Hepatocyte (in vitro differentiated cells): ENCODE data around the gene ANXA2. TPM values are rescaled to one million over a fixed set of nuclear protein-coding genes. Genes with fewer than 3 reads are reported as not detected.

Experiments
- DNase-seq: peaks from one replicate; pipeline ENCODE4 v3.0.0-alpha.2; 2016; ENCODE audit warnings: low spot score
- H2AFZ ChIP-seq: fragments of 200-600 bp; sonication (generic); 2 replicates; pipeline ENCODE4 v1.6.0; 2016; ENCODE audit warnings: antibody characterized with exemption, mild to moderate bottlenecking
- H3K27ac ChIP-seq: fragments of 200-600 bp; sonication (generic); 2 replicates; pipeline ENCODE4 v1.5.1; 2016; ENCODE audit warnings: mild to moderate bottlenecking
- H3K27me3 ChIP-seq: fragments of 200-600 bp; sonication (generic); 2 replicates; pipeline ENCODE4 v1.6.1; 2016
- H3K36me3 ChIP-seq: fragments of 200-600 bp; sonication (generic); replicated peaks from 2 replicates; pipeline ENCODE4 v1.5.1; 2016; ENCODE audit warnings: low read depth; ENCODE audit not compliant: insufficient read depth
- H3K4me1 ChIP-seq: fragments of 200-600 bp; sonication (generic); 2 replicates; pipeline ENCODE4 v1.5.1; 2016; ENCODE audit warnings: mild to moderate bottlenecking, moderate library complexity; ENCODE audit not compliant: insufficient read depth
- H3K4me2 ChIP-seq: fragments of 200-600 bp; sonication (generic); 2 replicates; pipeline ENCODE4 v1.6.0; 2016
- H3K4me3 ChIP-seq: fragments of 200-600 bp; sonication (generic); 2 replicates; pipeline ENCODE4 v1.5.1; 2016; ENCODE audit warnings: mild to moderate bottlenecking
- H3K79me2 ChIP-seq: fragments of 200-600 bp; sonication (generic); 2 replicates; pipeline ENCODE4 v1.6.0; 2017; ENCODE audit warnings: mild to moderate bottlenecking
- H3K9me2 ChIP-seq: fragments of 200-600 bp; sonication (generic); replicated peaks from 2 replicates; pipeline ENCODE4 v1.6.0; 2017; ENCODE audit warnings: mild to moderate bottlenecking; ENCODE audit not compliant: insufficient read depth
- H3K9me3 ChIP-seq: fragments of 200-600 bp; sonication (generic); 2 replicates; pipeline ENCODE4 v1.5.1; 2016; ENCODE audit warnings: low read depth, mild to moderate bottlenecking
- H4K20me1 ChIP-seq: fragments of 200-600 bp; sonication (generic); 2 replicates; pipeline ENCODE4 v1.6.0; 2016; ENCODE audit warnings: mild to moderate bottlenecking; ENCODE audit not compliant: insufficient read depth, poor library complexity, severe bottlenecking
- CTCF ChIP-seq: fragments of 200-600 bp; sonication (generic); IDR thresholded peaks from 2 replicates; pipeline ENCODE4 v1.5.1; 2016; ENCODE audit warnings: antibody characterized with exemption, mild to moderate bottlenecking; ENCODE audit not compliant: poor library complexity
- EZH2 ChIP-seq: fragments of 200-600 bp; sonication (generic); IDR thresholded peaks from 2 replicates; pipeline ENCODE4 v1.6.1; 2016; ENCODE audit warnings: antibody characterized with exemption, mild to moderate bottlenecking, borderline replicate concordance
- EZH2phosphoT487 ChIP-seq: fragments of 200-600 bp; sonication (generic); IDR thresholded peaks from one replicate; pipeline ENCODE4 v1.6.1; 2018; ENCODE audit warnings: antibody characterized with exemption, mild to moderate bottlenecking, low read depth, moderate library complexity; ENCODE audit not compliant: unreplicated experiment, severe bottlenecking
- WGBS: methylation state at CpG from one replicate; pipeline ENCODE4 v1.1.6; 2016; ENCODE audit warnings: low lambda C conversion rate; ENCODE audit errors: missing lambda C conversion rate; 5-methylcytosine and 5-hydroxymethylcytosine counted together
- polyA plus RNA-seq: library from polyadenylated mRNA; unstranded; fragments of >200 nt; fragmentation: Nextera tagmentation; extraction: Ambion mirVana; gene quantifications from 2 replicates; pipeline ENCODE4 v1.2.1, GENCODE V29; 2016
- total RNA-seq: library from RNA; depleted of rRNA; stranded (reverse); fragments of >200 nt; gene quantifications from 2 replicates; pipeline ENCODE4 v1.2.3, GENCODE V29; 2014

ANXA2 gene
- total and polyA plus RNA-seq, 2 experiments from 2014 or later: 1,220 to 1,699 TPM

DNA sequence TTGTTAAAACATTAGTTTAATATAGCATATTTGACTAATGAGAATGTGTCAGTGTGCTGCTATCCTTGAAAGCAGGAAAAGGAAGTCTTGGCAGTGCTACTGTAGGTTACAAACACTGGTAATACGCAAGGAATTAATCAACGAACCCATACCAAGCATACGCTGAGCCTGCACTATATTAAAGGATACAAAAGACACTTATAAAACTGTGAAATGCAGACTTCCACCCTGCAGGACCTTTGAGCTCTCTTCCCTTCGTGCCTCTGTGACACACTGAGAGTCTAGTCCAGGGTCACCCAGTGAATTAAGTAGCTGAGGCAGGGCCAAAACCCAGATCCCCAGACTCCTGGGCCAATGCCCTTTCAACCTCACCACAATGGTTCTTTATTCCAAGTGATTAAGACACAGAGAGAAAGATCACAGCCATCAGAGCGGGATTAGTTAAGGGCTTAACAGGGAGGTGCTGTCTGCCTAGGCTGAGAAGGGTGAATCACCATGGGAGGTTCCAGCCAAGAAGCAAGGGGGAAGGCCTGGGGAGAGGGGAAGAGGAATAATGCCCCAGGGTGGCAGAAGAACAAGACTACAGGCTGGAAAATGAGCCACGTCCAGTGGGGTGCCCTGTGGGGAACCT lies 6.8 kb downstream of the ANXA2 start:
- TF ChIP-seq CTCF (no peak), EZH2 (no peak), EZH2phosphoT487 (no peak)
- Histone ChIP-seq H3K4me3 (no peak overlapping the region), H3K9me3 (no peaks in the 10 kb centered on the region), H4K20me1 (peaks cover 59% of the 10 kb centered on the region), H2AFZ (no peak overlapping the region), H3K79me2 (peaks cover 92% of the 10 kb centered on the region), H3K4me1 (peaks cover 72% of the 10 kb centered on the region), H3K9me2 (no peaks in the 10 kb centered on the region), H3K36me3 (no peaks in the 10 kb centered on the region), H3K4me2 (peak overlapping the region; percentile 68), H3K27ac (peak overlapping the region; percentile 100), H3K27me3 (no peaks in the 10 kb centered on the region)
- WGBS: 36% methylated on average over 6 of the region's 6 CpGs
- peak; percentile 78 for DNase-seq

GRCh38 chr15:60390231-60390630 lies 7.6 kb downstream of the ANXA2 start:
- peaks cover 92% of the 10 kb centered on the region for H3K79me2 ChIP-seq
- no peaks in the 10 kb centered on the region for H3K27me3 ChIP-seq
- peak overlapping the region; percentile 68 for H3K4me2 ChIP-seq
- DNase-seq: no peak
- no peaks in the 10 kb centered on the region for H3K36me3 ChIP-seq
- peaks cover 65% of the 10 kb centered on the region for H3K4me1 ChIP-seq
- no peaks in the 10 kb centered on the region for H3K9me3 ChIP-seq
- H3K27ac ChIP-seq: peak overlapping the region; percentile 100
- WGBS: 80% methylated on average over 6 of the region's 6 CpGs
- H2AFZ ChIP-seq: no peak overlapping the region
- H4K20me1 ChIP-seq: peaks cover 60% of the 10 kb centered on the region
- no peaks in the 10 kb centered on the region for H3K9me2 ChIP-seq
- no peak overlapping the region for H3K4me3 ChIP-seq
- TF ChIP-seq CTCF: no peak
- TF ChIP-seq EZH2phosphoT487: no peak
- TF ChIP-seq EZH2: no peak

DNA sequence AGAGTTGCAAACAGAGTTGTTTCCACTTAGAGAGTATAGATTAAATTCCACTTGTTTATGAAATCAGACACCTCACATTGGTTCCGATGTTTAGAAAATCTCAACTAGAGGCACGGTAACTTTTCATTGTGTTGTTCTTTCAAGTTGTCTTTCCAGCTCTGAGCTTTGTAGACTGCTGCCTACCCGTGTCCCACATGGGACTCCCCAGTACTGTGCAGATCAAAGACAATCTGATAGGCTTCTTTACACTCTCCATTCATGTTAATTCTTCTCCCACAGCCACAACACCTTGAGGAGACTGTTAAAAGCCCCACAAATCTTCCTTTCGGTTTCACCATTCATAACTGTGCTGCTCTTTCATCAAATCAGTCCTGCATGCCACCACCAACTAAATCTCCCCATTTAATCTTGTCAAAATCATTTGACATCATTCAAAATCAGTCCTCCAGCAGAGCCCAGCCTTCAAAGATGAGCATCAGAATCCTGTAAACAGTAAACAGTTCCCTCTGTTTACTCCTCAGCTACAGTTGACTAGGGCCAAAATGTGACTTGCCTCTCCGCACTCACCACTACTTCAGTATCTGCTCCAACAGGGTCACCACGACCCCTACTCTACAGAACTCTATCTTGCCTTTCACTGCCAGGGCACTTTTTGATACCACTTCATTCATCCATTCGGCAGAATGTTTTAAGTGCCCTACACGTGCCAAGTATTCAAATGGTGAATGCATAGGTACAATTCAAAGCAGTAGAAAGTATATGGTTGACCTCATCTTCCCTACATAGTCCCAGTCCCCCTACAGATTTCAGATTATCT lies 8.3 kb downstream of the ANXA2 start:
- H3K9me2 ChIP-seq: no peaks in the 10 kb centered on the region
- H4K20me1 ChIP-seq: peaks cover 63% of the 10 kb centered on the region
- peak overlapping the region; percentile 68 for H3K4me2 ChIP-seq
- H3K4me3 ChIP-seq: no peak overlapping the region
- no peak overlapping the region for H2AFZ ChIP-seq
- H3K27me3 ChIP-seq: no peaks in the 10 kb centered on the region
- no peaks in the 10 kb centered on the region for H3K9me3 ChIP-seq
- peaks cover 57% of the 10 kb centered on the region for H3K4me1 ChIP-seq
- no peak for DNase-seq
- 59% methylated on average over 8 of the region's 8 CpGs for WGBS
- H3K36me3 ChIP-seq: no peaks in the 10 kb centered on the region
- H3K79me2 ChIP-seq: peaks cover 92% of the 10 kb centered on the region
- TF ChIP-seq CTCF (no peak), EZH2phosphoT487 (no peak), EZH2 (no peak)
- H3K27ac ChIP-seq: peak overlapping the region; percentile 100
